Measurements from ENCODE around the gene TRIO.

Gene TRIO

DNA sequence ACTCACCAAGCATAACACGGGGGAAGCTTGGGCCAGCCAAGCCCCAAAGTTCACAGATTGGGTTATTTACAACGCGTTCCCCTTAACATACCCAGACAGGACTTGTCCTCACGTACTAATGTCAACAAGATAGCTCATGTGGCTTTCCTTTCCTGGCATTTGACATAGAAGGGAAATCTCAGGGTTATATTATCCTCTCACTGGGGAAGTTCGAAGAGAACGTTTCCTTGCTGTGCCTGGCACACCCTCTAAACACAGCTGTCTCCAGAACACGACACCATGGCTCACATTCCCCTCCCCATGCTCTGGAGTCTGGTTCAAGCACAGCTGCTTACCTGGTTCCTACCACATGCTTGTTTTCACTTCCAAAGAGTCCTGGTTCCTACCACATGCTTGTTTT is 391.6 kb downstream of the TRIO start:
- Histone ChIP-seq H3K9me3 (ENCODE audit: control insufficient read depth, low read length) (no peaks in the 10 kb centered on the region), H3K9ac (no peak overlapping the region), H3K4me3 (ENCODE audit: low read depth, low read length) (no peak overlapping the region), H2AFZ (no peak overlapping the region), H3K27me3 (ENCODE audit: control insufficient read depth, insufficient read depth, low read length) (no peaks in the 10 kb centered on the region), H3K79me2 (no peaks in the 10 kb centered on the region), H3K4me2 (ENCODE audit: low read length) (no peak overlapping the region), H3K36me3 (ENCODE audit: control insufficient read depth, insufficient read depth, low read length) (no peaks in the 10 kb centered on the region), H3K27ac (no peak overlapping the region), H3K4me1 (peaks cover 10% of the 10 kb centered on the region)
- TF ChIP-seq CTCF (IDR thresholded peaks at IDR 0.05), result no peak

- H3K9me3 ChIP-seq (ENCODE audit: control insufficient read depth, low read length), result no peaks in the 10 kb centered on the region
- TF ChIP-seq CTCF (IDR thresholded peaks at IDR 0.05), result no peak
- H3K9ac ChIP-seq, result no peak overlapping the region
- H3K36me3 ChIP-seq (ENCODE audit: control insufficient read depth, insufficient read depth, low read length), result no peaks in the 10 kb centered on the region
- no peak overlapping the region for H3K4me2 ChIP-seq (ENCODE audit: low read length)
- no peaks in the 10 kb centered on the region for H3K27me3 ChIP-seq (ENCODE audit: control insufficient read depth, insufficient read depth, low read length)
- H3K79me2 ChIP-seq, result no peaks in the 10 kb centered on the region
- no peak overlapping the region for H3K4me3 ChIP-seq (ENCODE audit: low read depth, low read length)
- H2AFZ ChIP-seq, result no peak overlapping the region
- H3K27ac ChIP-seq, result no peak overlapping the region
- no peaks in the 10 kb centered on the region for H3K4me1 ChIP-seq
Measured at GRCh38 chr5:14545308-14545707, 402.2 kb downstream of the TRIO start.

GRCh38 chr5:14545862-14546261 is 402.7 kb downstream of the TRIO start:
- Histone ChIP-seq H3K36me3 (ENCODE audit: control insufficient read depth, insufficient read depth, low read length) (no peaks in the 10 kb centered on the region), H3K27me3 (ENCODE audit: control insufficient read depth, insufficient read depth, low read length) (no peaks in the 10 kb centered on the region), H2AFZ (no peak overlapping the region), H3K4me1 (no peaks in the 10 kb centered on the region), H3K9me3 (ENCODE audit: control insufficient read depth, low read length) (no peaks in the 10 kb centered on the region), H3K9ac (no peak overlapping the region), H3K4me2 (ENCODE audit: low read length) (no peak overlapping the region), H3K79me2 (no peaks in the 10 kb centered on the region), H3K27ac (no peak overlapping the region), H3K4me3 (ENCODE audit: low read depth, low read length) (no peak overlapping the region)
- no peak for TF ChIP-seq CTCF (IDR thresholded peaks at IDR 0.05)

GRCh38 chr5:14547666-14548065 is 404.5 kb downstream of the TRIO start:
- Histone ChIP-seq H3K9ac (no peak overlapping the region), H3K9me3 (ENCODE audit: control insufficient read depth, low read length) (no peaks in the 10 kb centered on the region), H3K27me3 (ENCODE audit: control insufficient read depth, insufficient read depth, low read length) (no peaks in the 10 kb centered on the region), H3K4me2 (ENCODE audit: low read length) (no peak overlapping the region), H3K27ac (no peak overlapping the region), H3K4me3 (ENCODE audit: low read depth, low read length) (no peak overlapping the region), H3K4me1 (no peaks in the 10 kb centered on the region), H3K36me3 (ENCODE audit: control insufficient read depth, insufficient read depth, low read length) (no peaks in the 10 kb centered on the region), H2AFZ (no peak overlapping the region), H3K79me2 (no peaks in the 10 kb centered on the region)
- no peak for TF ChIP-seq CTCF (IDR thresholded peaks at IDR 0.05)

GRCh38 chr5:14551211-14551610 is 408.1 kb downstream of the TRIO start:
- Histone ChIP-seq H3K4me2 (ENCODE audit: low read length) (no peak overlapping the region), H3K4me1 (no peaks in the 10 kb centered on the region), H3K79me2 (no peaks in the 10 kb centered on the region), H3K4me3 (ENCODE audit: low read depth, low read length) (no peak overlapping the region), H3K36me3 (ENCODE audit: control insufficient read depth, insufficient read depth, low read length) (no peaks in the 10 kb centered on the region), H3K9ac (no peak overlapping the region), H2AFZ (no peak overlapping the region), H3K9me3 (ENCODE audit: control insufficient read depth, low read length) (no peaks in the 10 kb centered on the region), H3K27ac (no peak overlapping the region), H3K27me3 (ENCODE audit: control insufficient read depth, insufficient read depth, low read length) (no peaks in the 10 kb centered on the region)
- no peak for TF ChIP-seq CTCF (IDR thresholded peaks at IDR 0.05)
